Activated gamma-delta T cell treated with Interleukin-2 at 50 U/mL for 16 hours (primary cell): ENCODE measurements around the gene KIF6.

Experiments
- DNase-seq: peaks from one replicate; pipeline ENCODE4 v3.0.0-alpha.2; 2020

The KIF6 gene

GRCh38 chr6:39441301-39441700 lies 283.9 kb downstream of the KIF6 start:
- no peak for DNase-seq

GRCh38 chr6:39440039-39440426 lies 285.2 kb downstream of the KIF6 start:
- DNase-seq: no peak

GRCh38 chr6:39439342-39440038 lies 285.7 kb downstream of the KIF6 start:
- DNase-seq: no peak

DNA sequence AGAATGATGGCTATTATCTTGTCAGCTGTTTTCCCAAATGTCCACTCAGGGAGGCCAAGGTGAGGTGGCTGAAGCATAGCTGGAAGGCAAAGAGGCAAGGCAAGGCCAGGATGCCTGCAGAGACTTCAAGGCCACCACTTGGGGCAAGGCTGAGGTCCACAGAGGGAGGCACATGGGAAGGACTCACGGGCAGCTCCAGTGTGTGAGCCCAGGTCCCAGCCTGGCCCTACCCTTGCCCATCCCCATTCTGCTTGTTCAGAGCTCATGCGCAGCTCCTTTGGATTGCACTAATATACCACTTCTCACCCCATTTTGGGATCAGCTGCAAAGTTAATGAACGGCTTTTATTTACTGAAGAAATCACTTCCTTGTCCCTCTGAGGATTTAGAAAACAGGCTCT lies 291.6 kb downstream of the KIF6 start:
- no peak for DNase-seq

GRCh38 chr6:39432330-39433025 lies 292.7 kb downstream of the KIF6 start:
- DNase-seq: no peak

- no peak for DNase-seq
These were observed 294.2 kb downstream of the KIF6 start for GRCh38 chr6:39430871-39431523.

DNA sequence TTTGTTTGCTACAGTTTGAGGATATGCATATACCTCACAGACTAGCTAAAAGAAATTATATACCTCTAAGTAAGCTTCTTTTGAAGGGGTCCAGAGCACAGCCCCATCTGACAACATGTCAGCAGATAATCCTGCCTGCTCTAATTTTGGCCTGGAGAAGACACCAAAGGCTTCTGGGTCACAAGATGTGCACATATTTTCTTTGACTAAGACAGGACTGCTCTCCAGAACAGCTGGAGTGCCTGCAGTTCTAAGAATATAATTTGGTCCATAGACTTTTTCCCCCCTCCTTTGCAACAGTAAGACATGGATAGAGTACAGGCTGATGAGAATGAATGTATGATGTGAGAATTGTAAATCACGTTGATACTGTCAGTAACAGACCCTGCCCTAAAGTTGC lies 294.8 kb downstream of the KIF6 start:
- no peak for DNase-seq

DNA sequence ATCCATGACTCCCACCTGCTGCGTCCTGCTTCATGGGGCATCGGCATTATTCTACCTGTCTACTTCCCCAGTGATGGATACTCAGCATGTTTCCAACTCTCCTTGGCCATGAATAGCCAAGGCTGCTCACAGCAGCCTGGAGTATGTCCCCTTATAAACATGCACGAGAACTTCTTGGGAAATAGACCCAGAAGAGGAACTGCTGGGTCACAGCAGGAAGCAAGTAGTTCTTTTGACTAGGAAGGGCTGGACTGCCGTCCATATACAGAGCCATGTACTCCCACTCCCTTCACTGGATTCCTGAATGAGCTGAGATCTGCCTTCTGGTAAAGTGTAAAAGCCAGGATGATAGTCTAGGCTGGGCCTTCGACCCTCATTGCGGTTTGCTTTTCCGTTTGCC lies 296.4 kb downstream of the KIF6 start:
- DNase-seq: no peak

DNA sequence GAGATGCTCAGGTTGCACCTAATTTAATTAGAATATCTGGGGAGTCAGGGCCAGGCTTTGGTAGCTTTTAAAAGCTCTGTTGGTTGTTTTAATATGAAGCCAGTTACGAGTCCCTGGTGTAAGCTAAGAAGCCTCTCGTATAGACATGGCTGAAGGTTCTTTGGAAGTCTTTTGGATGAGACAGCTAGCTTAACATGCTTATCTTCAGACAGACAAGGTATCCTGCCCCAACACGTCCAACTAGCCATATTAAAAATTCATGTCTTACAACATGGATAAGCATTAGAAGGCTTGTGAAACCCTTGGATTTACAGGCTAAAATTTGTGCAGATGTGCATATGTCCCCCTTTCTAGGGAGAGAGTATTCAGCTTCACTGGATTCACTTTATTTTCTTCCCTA lies 297.1 kb downstream of the KIF6 start:
- DNase-seq: no peak

- DNase-seq: no peak
These were observed 299.1 kb downstream of the KIF6 start for GRCh38 chr6:39426073-39426456.

GRCh38 chr6:39425346-39426072 lies 299.7 kb downstream of the KIF6 start:
- DNase-seq: no peak

DNA sequence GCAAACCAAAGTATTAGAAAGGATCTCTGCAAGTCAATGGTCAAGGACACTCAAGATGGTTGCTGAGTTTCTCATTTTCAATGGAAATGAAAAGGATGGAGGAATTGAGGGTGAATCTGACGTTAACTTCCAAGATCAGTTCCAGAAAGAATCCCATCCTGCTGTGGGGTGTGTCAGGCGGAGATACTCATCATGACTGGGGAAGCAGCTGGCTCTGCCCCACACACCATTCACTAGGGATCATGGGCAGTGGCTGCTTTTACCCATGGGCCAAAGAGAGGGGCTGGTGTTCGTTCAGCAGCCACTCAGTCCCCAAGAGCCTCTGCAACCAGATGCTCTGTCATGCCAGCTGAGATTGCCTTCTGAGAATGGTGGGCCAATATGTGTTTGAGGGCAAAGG lies 300.4 kb downstream of the KIF6 start:
- no peak for DNase-seq

- no peak for DNase-seq
These were observed 303.0 kb downstream of the KIF6 start for GRCh38 chr6:39422238-39422637.

GRCh38 chr6:39421383-39422225 lies 303.6 kb downstream of the KIF6 start:
- DNase-seq: no peak

GRCh38 chr6:39420300-39421265 lies 304.6 kb downstream of the KIF6 start:
- no peak for DNase-seq

DNA sequence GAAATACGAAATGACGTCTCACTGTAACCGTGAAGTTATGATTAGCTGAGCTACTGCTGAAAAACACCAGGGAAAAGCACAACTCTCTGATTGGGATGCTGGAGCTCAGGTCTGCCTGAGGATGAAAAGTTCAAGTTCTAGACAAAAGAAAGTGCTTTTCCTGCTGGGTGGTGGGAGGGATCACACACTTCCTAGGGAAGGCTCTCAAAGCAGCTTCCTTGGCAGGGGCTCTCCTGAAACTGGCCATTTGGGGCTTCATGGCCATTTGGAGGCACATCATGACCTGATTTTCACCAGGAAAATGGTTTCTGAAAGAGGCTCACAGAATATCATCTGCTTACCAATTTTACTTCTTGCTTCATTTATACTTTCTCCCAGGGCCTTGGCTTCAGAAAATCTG lies 305.6 kb downstream of the KIF6 start:
- no peak for DNase-seq

- no peak for DNase-seq
These were observed 307.8 kb downstream of the KIF6 start for GRCh38 chr6:39417440-39417839.

DNA sequence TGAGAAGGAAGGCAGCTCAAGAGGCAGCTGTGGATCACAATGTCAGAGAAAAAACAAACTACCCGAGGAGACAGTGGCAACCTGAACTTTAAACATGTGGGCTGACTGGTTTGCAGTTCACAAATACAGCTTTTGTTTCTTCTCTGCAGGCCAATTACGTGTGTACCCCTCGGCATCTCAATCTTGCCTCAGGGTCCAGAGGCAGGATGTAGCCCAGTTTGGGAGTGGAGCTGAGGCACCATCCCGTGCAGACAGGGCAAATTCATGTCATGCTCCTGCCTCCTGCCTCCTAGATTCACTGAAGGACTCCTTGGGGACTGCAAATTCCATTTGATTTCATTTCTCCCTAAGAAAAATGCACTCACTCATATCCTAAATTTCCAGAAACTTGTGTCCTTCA lies 308.5 kb downstream of the KIF6 start:
- no peak for DNase-seq

DNA sequence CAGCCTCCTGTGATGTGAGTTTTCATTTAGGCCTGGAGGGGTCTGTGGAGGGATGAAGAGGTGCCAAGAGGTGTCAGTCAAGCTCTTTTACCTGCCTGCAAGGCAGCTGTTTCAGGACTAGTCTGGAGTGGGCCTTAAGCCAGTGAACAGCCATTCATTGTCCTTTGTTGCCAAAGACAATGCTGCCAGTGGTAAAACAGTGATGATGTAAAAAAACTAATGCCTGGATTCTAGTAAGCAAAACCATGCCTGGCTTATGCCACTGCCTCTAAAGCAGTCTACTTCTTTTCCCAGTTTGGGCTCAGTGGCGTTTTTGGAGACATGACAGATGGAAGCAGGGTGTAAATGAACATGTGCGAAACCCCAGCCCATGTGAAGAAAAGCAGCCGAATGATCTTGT lies 309.2 kb downstream of the KIF6 start:
- DNase-seq: no peak

DNA sequence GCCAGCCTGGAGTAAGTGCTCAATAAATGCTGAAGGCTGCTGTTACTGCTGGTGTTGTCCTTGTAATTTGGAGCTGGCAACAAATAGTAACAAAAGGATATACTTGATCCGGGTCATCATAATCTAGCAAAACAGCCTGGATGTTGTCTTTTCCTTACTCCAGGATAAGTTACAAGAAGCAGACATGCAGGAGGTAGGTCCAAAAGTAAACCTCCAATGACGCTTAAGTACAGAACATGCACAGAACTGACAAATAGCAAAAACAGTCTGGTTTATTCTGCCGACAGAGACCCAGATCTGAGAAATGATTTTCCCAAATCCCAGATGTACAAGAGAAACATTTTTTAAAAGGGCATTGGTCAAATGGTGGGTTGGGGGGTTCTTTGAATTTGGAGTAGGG lies 309.7 kb downstream of the KIF6 start:
- no peak for DNase-seq

DNA sequence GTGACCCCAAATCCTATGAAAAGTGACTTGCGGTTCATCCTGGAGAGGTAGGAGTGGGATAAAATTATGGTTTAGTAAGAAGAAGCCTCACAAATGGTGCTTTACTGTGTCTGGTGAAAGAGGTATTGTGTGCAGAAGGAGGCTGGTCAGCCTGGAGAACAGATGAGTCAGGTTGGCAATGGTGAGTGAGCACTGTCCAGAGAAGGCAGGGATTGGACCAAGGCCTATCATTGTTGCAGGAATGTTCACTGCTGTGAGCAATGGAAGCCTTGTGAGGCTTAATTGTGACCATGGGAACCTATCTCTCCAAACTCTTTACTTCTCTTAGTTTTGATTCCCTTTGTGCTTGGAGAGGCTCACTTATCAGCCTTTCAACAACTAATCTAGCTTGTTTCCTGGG lies 313.7 kb downstream of the KIF6 start:
- DNase-seq: no peak

DNA sequence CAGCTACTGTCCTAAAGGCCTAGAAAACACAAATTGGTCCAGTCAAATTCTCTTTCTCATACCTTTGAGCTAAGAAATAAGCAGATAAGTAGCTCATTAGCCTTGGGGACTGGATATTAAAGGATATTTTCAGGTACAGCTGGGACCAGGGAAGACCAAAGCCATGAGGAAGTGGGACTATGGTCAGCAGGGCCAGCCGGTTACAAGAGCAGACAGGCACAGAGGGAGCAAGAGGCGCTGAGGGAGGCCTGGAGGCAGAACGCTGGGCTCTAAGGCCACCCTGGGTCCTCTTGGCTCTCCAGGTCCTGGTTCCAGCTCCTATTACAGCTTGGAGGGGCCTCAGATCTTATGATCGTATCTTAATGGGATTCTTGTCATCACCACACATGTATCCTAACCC lies 314.2 kb downstream of the KIF6 start:
- no peak for DNase-seq
